ENCODE data around the gene SUPT6H.

- TF ChIP-seq CTCF (IDR thresholded peaks at IDR 0.05) (no peak), EZH2 (IDR thresholded peaks at IDR 0.05; ENCODE audit: borderline replicate concordance, insufficient read depth, low read depth, low read length, poor library complexity, severe bottlenecking) (no peak)
Measured at GRCh38 chr17:28703552-28704218, 41.7 kb downstream of the SUPT6H start.
